ENCODE measurements around the gene GTF3A. TPM values are rescaled to one million over a fixed set of nuclear protein-coding genes. Genes with fewer than 3 reads are reported as not detected.
"Not testable (repeated sequence)": the region's sequence is repeated elsewhere in the genome, so short reads cannot be mapped to it uniquely, and the experiment has no call there.

The GTF3A gene
- total and polyA plus RNA-seq, 8 donors = 66.6 to 124 (median 77.5) TPM

GRCh38 chr13:27396252-27396846, 28.1 kb upstream of the GTF3A start:
- Histone ChIP-seq H3K27me3 (no peaks in the 10 kb centered on the region), H3K4me1 (peaks cover 0 to 6% of the 10 kb centered on the region in 2 donors), H3K27ac (no peak overlapping the region), H3K4me3 (no peak overlapping the region), H3K36me3 (no peaks in the 10 kb centered on the region), H3K9me3 (peaks cover 0 to 4% of the 10 kb centered on the region in 2 donors)
- ATAC-seq (no peak), DNase-seq (no peak)
- intact Hi-C loops (cut with DNase I) = no loop called here
- no peak for TF ChIP-seq CTCF (IDR thresholded peaks at IDR 0.05)

GRCh38 chr13:27398360-27398759, 26.1 kb upstream of the GTF3A start:
- no peaks in the 10 kb centered on the region for H3K27me3 ChIP-seq
- peaks cover 1 to 7% of the 10 kb centered on the region in 2 donors for H3K4me1 ChIP-seq
- H3K4me3 ChIP-seq = no peak overlapping the region
- no peak overlapping the region for H3K27ac ChIP-seq
- intact Hi-C loops (cut with DNase I) = no loop called here
- no peak for TF ChIP-seq CTCF (IDR thresholded peaks at IDR 0.05)
- ATAC-seq = no peak
- no peaks in the 10 kb centered on the region for H3K36me3 ChIP-seq
- DNase-seq = no peak
- H3K9me3 ChIP-seq = peaks cover 0 to 4% of the 10 kb centered on the region in 2 donors

GRCh38 chr13:27400405-27400804, 24.0 kb upstream of the GTF3A start:
- ATAC-seq; intact Hi-C loops (cut with DNase I); H3K27me3 ChIP-seq; H3K36me3 ChIP-seq; H3K9me3 ChIP-seq; DNase-seq; H3K4me3 ChIP-seq; H3K4me1 ChIP-seq; H3K27ac ChIP-seq: not testable (repeated sequence)

- ATAC-seq (peak; percentile 61), DNase-seq (peak in 1 of 4 donors; percentile 41)
- Histone ChIP-seq H3K9me3 (peaks cover 0 to 4% of the 10 kb centered on the region in 2 donors), H3K4me3 (no peak overlapping the region), H3K36me3 (no peaks in the 10 kb centered on the region), H3K4me1 (peaks cover 6 to 7% of the 10 kb centered on the region in 2 donors), H3K27ac (no peak overlapping the region), H3K27me3 (no peaks in the 10 kb centered on the region)
- TF ChIP-seq CTCF (IDR thresholded peaks at IDR 0.05) = no peak
- intact Hi-C loops (cut with DNase I) = no loop called here
These were observed 23.2 kb upstream of the GTF3A start for GRCh38 chr13:27401210-27401609.

- DNase-seq (no peak), ATAC-seq (peak; percentile 71)
- peak overlapping the region; percentile 13 to 51 for H3K27ac ChIP-seq
- intact Hi-C loops (cut with DNase I) = no loop called here
- peaks cover 0 to 4% of the 10 kb centered on the region in 2 donors for H3K9me3 ChIP-seq
- H3K4me3 ChIP-seq = no peak overlapping the region
- H3K36me3 ChIP-seq = no peaks in the 10 kb centered on the region
- no peak for TF ChIP-seq CTCF (IDR thresholded peaks at IDR 0.05)
- H3K27me3 ChIP-seq = no peaks in the 10 kb centered on the region
- H3K4me1 ChIP-seq = peaks cover 6 to 7% of the 10 kb centered on the region in 2 donors
These were observed 21.2 kb upstream of the GTF3A start for GRCh38 chr13:27403203-27403678.
